NT2/D1 (cell line): Measurements from ENCODE around the gene SKIDA1.

Experiments
- SUZ12 ChIP-seq: IDR thresholded peaks from 2 replicates; pipeline ENCODE4 v1.6.1; 2011; ENCODE audit not compliant: insufficient read length, insufficient read depth; ENCODE audit errors: extremely low read depth
- YY1 ChIP-seq: IDR thresholded peaks from 2 replicates; pipeline ENCODE4 v1.6.1; 2011; ENCODE audit not compliant: insufficient read length, insufficient read depth
- ZNF274 ChIP-seq: IDR thresholded peaks from 2 replicates; pipeline ENCODE4 v1.6.1; 2011; ENCODE audit warnings: mild to moderate bottlenecking, low read depth, low read length

GRCh38 chr10:21572578-21572977, 47.1 kb upstream of the SKIDA1 start:
- TF ChIP-seq YY1 (no peak), ZNF274 (no peak), SUZ12 (no peak)
